ENCODE measurements around the gene MED8.

- TF ChIP-seq CTCF (conservative IDR thresholded peaks at IDR 0.05 in 1 of 2, IDR thresholded peaks at IDR 0.05 in 1 of 2; ENCODE audit: low read depth in 1 of 2, low read length in 2 of 2), result no peak
- TF ChIP-seq EZH2 (IDR thresholded peaks at IDR 0.05; ENCODE audit: low read length, missing control alignments), result no peak
Measured at GRCh38 chr1:43381612-43382011, 8.0 kb downstream of the MED8 start.
